Fibroblast of skin of abdomen (primary cell): Measurements from ENCODE around the gene ASB10.

Experiments used
- DNase-seq: peaks from one replicate; pipeline ENCODE4 v3.0.0-alpha.2; 2013

The ASB10 gene

DNA sequence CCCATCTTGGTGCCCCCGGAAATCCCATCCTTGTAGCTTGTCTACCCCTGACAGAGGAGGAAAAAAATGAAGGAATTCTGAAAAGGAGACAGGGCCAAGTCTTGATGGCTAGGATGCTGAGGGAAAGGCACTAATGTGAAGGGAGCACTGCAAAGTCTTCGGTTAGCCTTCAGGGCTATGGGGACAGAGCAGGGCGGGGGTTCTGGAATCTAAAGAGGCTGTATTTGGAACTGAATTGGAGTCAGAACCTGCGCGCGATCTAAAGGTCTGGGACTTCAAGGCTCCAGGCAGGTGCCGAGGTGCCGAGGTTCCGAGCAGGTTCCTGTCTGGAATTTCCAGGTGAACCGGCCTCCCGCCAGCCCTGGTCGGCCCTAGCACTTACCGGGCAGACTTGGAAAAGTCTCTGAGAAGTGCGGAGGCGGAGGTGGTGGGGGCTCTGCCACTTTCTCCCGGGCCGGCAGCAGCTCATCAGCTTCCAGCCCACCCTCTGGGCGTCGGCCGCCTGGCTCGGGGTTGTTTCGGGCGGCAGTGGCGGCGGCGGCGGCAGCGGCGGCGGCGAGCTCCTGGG lies 20.3 kb downstream of the ASB10 start:
- no peak for DNase-seq

DNA sequence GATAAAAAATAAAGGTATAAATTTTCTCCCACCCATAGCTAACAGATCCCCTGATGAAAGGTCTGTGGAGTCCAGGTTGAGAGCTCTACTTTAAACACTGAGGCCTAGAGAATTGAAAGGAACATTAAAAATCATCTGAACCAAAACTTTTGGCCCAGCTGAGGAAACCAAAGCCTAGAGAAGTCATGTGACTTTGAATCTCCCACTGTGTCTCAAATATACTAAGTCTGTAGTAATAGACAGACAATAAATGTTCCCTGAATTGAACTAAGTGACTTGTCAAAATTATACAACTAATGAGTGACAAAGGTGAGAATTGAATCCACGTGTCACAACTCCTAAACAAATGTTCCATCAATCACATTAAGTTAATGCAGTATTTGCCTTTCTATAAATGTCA lies 25.3 kb downstream of the ASB10 start:
- no peak for DNase-seq

- no peak for DNase-seq
Observed at GRCh38 chr7:151157645-151158329, 29.3 kb downstream of the ASB10 start.

DNA sequence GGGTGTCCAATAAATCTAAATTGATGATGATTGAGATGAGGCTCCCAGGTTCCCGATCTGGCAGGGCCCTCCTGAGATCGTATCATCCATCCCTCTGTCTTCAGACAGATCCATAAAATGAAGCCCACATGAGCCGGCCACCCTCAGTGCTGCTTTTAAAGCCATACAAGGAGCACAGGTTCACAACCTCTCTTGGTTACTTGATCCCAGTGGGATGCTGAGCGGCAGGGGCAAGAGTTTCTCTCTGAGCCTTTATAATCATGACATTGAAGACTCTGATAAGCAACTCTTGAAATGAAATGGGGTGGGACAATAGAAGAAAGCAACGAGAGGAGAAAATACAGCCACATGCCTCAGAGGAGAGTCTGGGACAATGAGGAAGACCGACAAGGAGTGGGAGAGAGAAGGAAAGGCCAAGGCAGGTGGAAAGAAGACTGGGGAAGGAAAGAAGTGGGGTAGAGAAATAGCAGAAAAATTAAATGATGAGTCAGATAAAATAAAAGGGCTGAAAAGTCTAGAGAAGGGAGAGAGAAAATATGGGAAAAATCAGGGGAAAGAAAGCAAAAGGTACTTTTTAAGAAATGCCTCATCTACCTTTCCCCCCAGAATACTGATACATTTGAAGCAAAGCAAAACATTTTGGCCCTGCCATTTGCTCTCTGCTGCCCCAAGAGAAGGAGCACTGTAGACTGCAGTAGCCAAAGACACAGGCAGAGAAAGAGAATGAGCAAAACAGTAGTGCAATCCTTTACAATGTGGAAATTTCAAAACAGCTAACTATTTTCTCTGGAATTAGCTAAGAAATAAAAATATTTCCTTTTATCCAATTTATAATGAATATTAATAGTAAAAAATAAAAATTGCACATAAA lies 34.2 kb downstream of the ASB10 start:
- DNase-seq = no peak

- DNase-seq = no peak
Observed at GRCh38 chr7:151150388-151150787, 36.7 kb downstream of the ASB10 start.

DNA sequence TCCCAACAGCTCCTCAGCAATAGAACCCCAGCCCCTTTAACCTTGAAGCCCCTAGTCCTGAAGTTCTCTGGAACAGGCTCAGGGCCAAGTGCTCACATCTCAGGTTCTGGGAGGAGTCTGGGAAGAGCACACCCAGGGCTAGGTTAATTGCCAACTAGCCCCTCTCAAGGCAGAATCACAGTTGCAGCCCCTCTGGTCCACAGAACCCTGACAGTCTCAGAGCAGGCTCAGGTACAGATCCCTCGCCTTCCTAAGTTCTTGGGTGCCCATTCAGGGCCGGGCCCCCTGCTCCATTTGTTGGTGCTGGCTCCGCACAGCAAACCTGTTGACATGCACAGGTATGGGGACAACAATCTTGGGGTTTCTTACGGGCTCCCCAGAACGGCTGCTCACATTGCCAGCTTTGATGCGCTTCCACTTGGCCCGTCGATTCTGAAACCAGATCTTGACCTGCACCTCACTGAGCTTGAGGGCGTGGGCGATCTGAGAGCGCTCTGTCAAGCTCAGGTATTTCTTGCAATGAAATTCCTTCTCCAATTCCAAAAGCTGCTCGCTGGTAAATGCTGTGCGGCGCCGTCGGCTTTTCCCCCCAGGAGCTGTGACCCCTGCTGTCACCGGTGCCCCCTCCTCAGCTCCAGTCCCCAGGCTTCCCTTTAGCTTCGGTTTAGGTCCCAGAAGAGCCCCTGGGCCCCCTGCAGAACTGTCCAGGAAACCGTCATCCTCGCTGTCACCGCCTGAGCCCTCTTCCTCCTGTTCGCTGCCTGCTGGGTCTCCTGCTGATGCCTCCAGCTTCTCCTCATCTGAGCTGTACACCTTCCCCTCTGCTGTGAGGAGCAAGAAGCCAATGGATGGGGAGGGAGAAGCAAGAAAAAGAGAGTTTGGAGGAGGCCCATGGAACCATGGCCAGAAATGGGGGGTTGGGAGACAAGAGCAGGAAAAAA lies 38.5 kb downstream of the ASB10 start:
- no peak for DNase-seq

- no peak for DNase-seq
Observed at GRCh38 chr7:151146761-151147160, 40.3 kb downstream of the ASB10 start.

DNA sequence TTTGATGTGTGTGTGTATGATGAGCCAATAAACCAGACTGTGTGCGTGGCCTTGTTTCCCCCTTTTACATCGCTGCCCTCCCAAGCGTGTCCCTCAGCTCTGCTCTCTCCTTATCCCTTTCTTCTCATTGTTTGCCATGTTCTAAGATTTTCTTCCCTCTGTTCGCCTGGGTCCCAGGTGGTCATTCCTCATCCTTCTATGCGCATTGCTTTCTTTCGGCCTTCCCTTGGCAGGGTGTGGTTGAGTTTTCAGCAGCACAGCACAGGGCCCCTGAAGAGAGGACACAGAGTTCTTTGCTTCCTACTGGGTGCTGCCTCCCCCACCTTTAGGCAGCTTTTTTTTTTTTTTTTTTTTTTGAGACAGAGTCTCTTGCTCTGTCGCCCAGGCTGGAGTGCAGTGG lies 42.7 kb downstream of the ASB10 start:
- no peak for DNase-seq

- DNase-seq = no peak
Observed at GRCh38 chr7:151143261-151144015, 43.6 kb downstream of the ASB10 start.

- DNase-seq = no peak
Observed at GRCh38 chr7:151142686-151143040, 44.4 kb downstream of the ASB10 start.

- DNase-seq = no peak
Observed at GRCh38 chr7:151141855-151142685, 45.0 kb downstream of the ASB10 start.

- DNase-seq = no peak
Observed at GRCh38 chr7:151141311-151141854, 45.7 kb downstream of the ASB10 start.

GRCh38 chr7:151140826-151141225 lies 46.2 kb downstream of the ASB10 start:
- no peak for DNase-seq

- no peak for DNase-seq
Observed at GRCh38 chr7:151139791-151140190, 47.3 kb downstream of the ASB10 start.

DNA sequence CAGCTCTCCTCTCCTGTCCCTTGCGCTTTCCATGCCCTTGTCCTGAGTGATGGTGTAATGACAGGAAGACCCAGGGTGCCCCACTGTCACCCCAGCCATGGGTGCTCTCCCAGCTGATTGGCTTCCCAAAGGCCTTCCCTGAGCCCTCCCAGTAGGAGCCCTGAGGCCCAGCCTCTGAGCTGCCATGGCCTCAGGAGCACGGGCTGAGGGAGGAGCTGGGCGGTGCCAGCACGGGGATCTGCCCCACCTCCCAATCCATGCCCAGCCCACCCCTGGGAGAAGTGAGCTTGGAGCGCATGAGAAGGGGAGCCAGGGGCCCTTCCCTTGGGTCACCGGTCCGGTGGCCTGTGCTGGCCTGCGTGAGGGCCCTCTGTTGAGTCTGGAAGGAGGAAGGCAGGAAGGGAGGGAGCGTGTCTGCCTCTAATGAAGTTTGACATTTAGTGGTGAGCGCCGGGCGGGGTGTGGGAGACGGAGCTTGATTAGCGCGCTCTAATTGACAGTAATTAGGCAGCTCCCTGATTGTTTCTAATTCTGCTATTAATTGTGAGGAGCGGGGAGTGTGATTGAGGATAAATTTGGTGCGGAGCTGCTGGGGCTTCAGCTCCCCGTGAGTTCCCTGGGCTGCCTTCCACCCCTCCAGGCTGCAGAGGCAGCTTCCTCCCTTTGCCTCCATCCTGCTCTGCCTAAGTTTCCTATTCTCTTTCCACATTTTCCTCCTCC lies 47.8 kb downstream of the ASB10 start:
- DNase-seq = no peak

DNA sequence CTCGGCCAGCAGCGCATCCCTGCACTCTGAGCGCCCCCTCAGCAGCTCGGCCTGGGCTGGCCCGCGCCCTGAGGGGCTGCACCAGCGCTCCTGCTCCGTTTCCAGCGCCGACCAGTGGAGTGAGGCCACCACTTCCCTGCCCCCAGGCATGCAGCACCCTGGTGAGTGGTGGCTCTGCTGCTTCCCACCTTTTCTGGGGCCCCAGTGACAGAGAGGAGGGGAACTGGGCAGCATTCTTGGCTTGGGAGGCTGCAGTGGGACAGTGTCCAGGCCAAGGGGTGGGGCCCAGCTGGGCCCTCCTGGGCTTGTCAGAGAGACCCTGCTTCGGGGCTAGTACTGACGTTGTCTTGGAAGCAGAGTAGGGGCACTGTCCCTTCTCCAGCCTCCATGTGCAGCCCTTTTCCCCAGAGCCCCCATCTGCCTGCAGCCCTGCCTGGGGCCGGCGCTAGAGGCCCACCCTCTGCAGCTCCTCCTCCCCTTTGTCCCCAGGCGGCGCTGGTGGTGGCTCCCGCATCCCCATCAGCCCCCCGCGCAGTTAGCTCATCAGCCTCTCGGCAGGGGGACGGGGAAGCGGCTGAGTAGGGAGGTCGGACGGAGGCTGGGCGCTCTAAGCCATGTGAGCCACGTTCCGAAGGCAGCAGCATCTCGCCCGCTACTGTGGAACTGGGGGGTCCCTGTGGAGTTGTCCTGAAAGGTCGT lies 48.7 kb downstream of the ASB10 start:
- DNase-seq = no peak

GRCh38 chr7:151137791-151138152 lies 49.3 kb downstream of the ASB10 start:
- DNase-seq = no peak

DNA sequence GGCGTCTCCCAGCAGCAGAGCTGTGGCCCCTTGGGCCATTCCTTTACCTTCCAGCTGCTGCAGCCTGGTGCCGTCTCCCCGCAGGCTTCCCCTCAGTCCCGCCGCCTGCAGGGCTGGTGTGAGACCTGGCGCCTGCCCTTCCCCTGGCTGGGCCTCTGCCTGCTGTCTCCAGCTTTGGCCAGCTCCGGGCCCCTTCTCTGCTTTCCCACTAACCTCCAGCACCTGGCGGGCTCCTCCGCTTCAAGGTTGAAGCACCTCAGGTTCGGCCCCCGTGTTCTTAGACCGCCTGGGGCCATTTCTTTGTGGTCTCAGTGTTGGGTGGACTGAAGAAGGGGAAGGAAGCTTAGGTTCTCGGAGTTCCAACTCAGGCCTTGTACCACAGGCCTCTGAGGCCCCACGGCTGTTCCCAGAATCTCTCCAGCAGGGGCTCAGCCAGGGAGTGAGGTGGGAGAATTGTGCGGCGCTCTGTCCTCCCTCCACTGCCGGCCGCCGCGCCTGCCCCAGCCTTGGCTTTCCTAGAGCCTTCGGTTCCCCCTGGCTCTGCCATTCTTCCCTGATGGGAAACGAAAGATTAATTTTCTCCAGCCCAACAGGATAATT lies 49.9 kb downstream of the ASB10 start:
- DNase-seq = no peak
